ACC112 (cell line): ENCODE data around the gene MEGF6.

Experiments used
- H2AFZ ChIP-seq: fragments of 200-600 bp; sonication (generic); one replicate; pipeline ENCODE4 v1.6.0; 2017; ENCODE audit warnings: antibody characterized with exemption, low read length; ENCODE audit not compliant: unreplicated experiment
- H3K27ac ChIP-seq: fragments of 200-600 bp; sonication (generic); 2 replicates; pipeline ENCODE4 v1.5.1; 2014; ENCODE audit warnings: low read depth, mild to moderate bottlenecking, antibody characterized with exemption, low read length, moderate library complexity
- H3K27me3 ChIP-seq: fragments of 200-600 bp; sonication (generic); 2 replicates; pipeline ENCODE4 v1.6.1; 2014; ENCODE audit warnings: mild to moderate bottlenecking, antibody characterized with exemption, low read length, moderate library complexity, mixed read lengths; ENCODE audit not compliant: insufficient read depth
- H3K36me3 ChIP-seq: fragments of 200-600 bp; sonication (generic); 2 replicates; pipeline ENCODE4 v1.6.1; 2016; ENCODE audit warnings: mild to moderate bottlenecking, antibody characterized with exemption, low read length, moderate library complexity, mixed read lengths; ENCODE audit not compliant: insufficient read depth
- H3K4me1 ChIP-seq: fragments of 200-600 bp; sonication (generic); one replicate; pipeline ENCODE4 v1.6.1; 2016; ENCODE audit warnings: low read length, mixed read lengths; ENCODE audit not compliant: insufficient read depth, unreplicated experiment, control insufficient read depth
- H3K4me3 ChIP-seq: fragments of 200-600 bp; sonication (generic); 2 replicates; pipeline ENCODE4 v1.5.1; 2014; ENCODE audit warnings: mild to moderate bottlenecking, low read depth, low read length
- H3K79me2 ChIP-seq: fragments of 200-600 bp; sonication (generic); one replicate; pipeline ENCODE4 v1.6.0; 2016; ENCODE audit warnings: low read length; ENCODE audit not compliant: control insufficient read depth, unreplicated experiment, insufficient read depth

Gene MEGF6

DNA sequence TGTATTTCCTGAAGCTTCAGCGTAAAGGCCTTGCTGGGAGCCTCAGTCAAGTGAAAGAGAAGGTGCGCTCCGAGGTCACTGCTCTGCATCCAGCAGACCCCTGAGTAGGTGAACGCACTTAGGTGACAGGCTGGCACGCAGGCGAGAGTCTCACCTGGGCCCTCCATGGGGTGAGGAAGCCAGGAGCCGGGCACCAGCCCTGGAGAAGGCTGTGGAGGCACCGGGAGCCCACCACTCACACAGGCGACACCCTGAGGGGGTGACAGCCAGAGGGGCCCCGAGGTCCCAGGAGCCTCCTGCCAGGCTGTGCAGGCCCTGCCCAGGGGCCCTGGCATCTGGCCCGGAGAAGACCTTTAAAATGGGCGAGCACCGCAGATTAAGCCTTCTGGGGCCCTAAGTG, 89.2 kb downstream of the MEGF6 start:
- no peaks in the 10 kb centered on the region for H3K27me3 ChIP-seq
- no peak overlapping the region for H3K4me3 ChIP-seq
- no peaks in the 10 kb centered on the region for H3K36me3 ChIP-seq
- no peak overlapping the region for H2AFZ ChIP-seq
- no peak overlapping the region for H3K27ac ChIP-seq
- no peaks in the 10 kb centered on the region for H3K4me1 ChIP-seq
- no peaks in the 10 kb centered on the region for H3K79me2 ChIP-seq

DNA sequence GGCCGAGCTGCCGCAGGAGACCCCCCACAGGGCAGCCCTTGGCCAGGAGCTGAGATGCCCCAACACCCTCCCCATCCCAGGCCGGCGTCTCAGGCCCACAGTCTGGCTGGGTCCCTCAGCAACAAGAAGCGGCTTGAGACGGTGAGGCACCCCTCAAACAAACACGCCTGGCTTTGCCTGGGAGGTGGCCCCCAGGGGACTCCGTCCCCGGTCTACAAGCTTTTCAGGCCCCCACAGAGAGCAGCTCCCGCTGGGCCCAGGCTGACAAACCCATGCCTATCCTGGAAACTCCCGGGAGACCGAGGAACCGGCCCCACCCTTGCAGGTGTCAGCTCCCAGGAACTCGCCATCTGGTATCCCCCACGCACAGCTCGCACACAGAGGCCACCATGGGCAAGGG, 89.9 kb downstream of the MEGF6 start:
- H3K79me2 ChIP-seq, result no peaks in the 10 kb centered on the region
- H3K36me3 ChIP-seq, result no peaks in the 10 kb centered on the region
- no peak overlapping the region for H3K27ac ChIP-seq
- no peak overlapping the region for H3K4me3 ChIP-seq
- no peaks in the 10 kb centered on the region for H3K27me3 ChIP-seq
- no peak overlapping the region for H2AFZ ChIP-seq
- no peaks in the 10 kb centered on the region for H3K4me1 ChIP-seq

DNA sequence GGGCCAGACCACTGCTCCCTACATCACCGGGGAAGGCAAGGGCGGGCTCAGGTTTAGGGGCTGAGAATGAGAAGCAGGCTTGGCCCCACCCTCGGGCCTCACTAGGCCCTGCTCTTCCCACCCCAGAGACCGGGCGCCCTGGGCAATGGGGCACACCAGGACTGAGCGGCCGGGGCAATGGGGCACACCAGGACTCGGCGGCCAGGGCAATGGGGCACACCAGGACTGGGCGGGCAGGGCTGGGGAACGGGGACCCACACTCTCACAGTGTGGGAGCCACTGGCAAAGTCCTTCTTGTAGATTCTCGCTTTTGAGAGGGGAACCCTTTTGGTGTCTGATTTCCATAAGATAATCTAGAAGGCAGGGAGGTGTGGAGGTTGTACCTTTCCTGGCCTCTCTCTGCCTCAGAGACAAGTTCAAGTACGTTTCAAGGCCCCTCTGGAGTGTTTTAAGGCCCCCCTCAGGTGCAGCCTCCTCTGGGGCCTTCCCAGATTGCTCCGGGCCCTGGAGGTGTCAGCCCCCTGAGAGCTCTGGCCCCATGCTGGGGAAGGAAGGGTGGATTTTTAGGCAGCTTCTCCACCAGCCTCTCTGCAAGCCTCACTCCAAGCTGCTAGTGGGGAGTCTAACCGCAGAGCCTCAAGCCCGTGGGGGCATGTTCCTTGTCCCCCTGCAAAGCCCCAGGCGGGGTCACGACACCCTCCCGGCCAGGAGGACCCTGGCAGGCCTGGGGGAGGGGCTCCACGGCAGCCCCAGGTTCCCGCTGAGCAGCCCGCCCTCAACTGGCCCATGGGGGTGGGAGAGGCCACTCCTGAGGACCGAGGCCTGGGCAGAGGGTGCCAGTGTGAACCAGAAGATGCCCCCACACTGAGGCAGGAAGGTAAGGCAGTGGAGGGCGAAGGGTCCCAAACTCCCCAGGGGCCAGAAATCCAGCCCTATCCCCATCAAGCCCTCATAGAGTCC, 90.6 kb downstream of the MEGF6 start:
- Histone ChIP-seq H2AFZ (no peak overlapping the region), H3K4me3 (no peak overlapping the region), H3K36me3 (no peaks in the 10 kb centered on the region), H3K4me1 (no peaks in the 10 kb centered on the region), H3K79me2 (no peaks in the 10 kb centered on the region), H3K27ac (no peak overlapping the region), H3K27me3 (no peaks in the 10 kb centered on the region)

DNA sequence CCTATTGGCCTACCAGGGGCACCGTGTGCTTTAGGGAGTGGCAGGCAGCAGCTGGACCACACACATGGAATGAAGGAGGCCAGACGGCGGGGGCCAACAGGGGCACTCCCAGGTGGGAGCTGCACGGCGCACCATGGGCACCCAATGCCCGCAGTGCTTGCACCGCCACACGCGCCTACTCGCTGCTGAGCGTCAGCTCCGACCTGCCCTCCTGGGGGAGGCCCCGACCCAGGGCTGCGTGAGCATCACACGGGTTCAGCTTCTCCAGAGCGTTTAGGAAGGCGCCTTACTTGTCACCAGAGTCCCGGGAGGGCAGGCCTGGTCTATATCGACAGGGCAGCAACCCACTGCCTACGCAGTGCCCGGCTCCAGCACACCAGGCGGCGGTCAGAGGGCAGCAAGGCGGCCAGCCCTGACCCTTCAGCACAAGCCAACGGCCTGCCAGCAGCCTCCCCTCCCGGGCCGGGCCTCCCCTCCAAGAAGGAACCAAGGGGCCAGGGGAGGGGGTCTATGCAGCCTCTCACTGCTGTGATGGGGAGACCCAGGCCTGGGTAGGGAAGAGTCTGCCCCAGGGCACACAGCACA, 91.9 kb downstream of the MEGF6 start:
- H3K4me1 ChIP-seq, result no peaks in the 10 kb centered on the region
- H3K4me3 ChIP-seq, result no peak overlapping the region
- no peaks in the 10 kb centered on the region for H3K36me3 ChIP-seq
- no peak overlapping the region for H3K27ac ChIP-seq
- H2AFZ ChIP-seq, result no peak overlapping the region
- H3K79me2 ChIP-seq, result no peaks in the 10 kb centered on the region
- no peaks in the 10 kb centered on the region for H3K27me3 ChIP-seq

DNA sequence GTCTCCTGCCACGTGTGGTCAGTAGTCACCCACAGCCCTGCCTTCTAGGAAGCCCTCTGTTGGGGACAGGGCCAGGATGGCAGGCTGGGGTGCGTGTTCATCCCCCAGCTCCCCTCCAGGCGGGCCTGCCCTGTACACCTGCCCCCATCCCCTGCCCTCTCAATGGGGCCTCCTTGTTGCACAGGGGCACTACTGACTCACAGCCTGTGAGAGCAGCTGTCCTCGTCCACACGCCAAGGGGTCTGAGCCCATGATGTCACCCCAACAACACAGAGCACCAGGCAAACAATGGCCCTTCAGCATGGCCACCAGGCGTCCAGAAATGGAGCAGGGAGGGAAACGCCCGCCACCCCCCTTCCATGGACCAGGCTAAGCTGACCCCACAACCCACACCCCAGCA, 92.6 kb downstream of the MEGF6 start:
- Histone ChIP-seq H3K79me2 (no peaks in the 10 kb centered on the region), H3K4me3 (no peak overlapping the region), H3K27ac (no peak overlapping the region), H2AFZ (no peak overlapping the region), H3K27me3 (no peaks in the 10 kb centered on the region), H3K4me1 (no peaks in the 10 kb centered on the region), H3K36me3 (no peaks in the 10 kb centered on the region)

DNA sequence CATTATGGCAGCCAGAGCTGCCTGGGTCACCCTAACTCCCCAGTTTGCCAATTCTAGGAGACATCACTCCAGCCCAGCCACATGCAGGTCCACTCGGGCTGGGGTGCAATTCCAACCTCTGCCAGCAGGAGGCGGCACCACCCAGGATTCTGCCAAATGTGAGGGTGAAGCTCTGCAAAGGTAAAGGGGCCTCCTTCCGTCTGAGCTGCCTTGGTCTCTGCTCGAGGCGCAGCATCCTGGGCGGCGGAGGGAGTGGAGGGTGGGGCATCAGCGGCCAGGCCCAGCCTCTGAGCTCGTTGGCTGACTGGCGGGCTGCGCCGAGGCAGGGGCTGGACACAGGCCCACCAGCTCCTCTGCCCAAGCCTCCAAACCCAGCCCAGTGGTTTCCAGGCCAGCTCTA, 93.1 kb downstream of the MEGF6 start:
- H3K27ac ChIP-seq, result no peak overlapping the region
- no peaks in the 10 kb centered on the region for H3K36me3 ChIP-seq
- no peaks in the 10 kb centered on the region for H3K79me2 ChIP-seq
- H2AFZ ChIP-seq, result no peak overlapping the region
- no peaks in the 10 kb centered on the region for H3K4me1 ChIP-seq
- H3K27me3 ChIP-seq, result no peaks in the 10 kb centered on the region
- no peak overlapping the region for H3K4me3 ChIP-seq

DNA sequence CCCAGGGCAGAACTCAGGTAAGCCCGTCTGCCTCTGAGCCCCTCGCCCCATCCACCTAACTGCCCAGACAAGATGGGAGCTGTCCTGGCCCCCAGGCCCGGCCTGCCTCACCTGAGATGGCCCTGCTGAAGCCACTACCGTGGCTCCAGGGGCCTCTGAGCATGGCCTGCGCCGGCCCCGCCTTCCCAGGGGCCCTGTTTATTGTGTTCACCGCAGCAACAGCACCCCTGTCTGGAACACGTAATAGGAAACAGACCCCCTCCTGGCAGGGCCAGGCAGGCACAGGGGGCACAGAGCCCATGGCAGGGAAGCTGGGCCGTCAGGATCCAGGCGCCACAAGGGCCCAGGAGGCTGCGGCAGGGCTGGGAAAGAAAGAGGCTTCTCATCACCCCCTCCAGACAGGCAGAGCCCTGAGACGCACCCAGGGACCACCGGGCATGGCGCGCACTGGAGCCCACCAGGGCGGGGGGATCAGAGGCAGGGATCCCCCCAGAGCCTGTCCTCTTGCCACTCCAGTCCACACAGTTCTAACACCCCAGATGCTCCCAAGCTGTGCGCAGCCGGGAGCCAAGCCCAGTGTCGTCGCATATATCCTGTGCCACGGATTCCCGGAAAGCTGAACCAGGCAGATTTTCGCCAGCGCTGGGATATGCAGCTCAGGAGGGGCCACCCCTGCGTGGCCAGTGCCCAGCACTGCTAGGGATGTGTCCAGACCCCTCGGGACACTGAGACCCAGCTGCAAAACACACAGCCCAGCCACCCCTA, 94.2 kb downstream of the MEGF6 start:
- H3K36me3 ChIP-seq, result 0 out of 2 replicates have a peak, but pooled peaks cover 4% of the 10 kb centered on the region
- H2AFZ ChIP-seq, result no peak overlapping the region
- no peaks in the 10 kb centered on the region for H3K27me3 ChIP-seq
- no peaks in the 10 kb centered on the region for H3K4me1 ChIP-seq
- H3K27ac ChIP-seq, result no peak overlapping the region
- no peaks in the 10 kb centered on the region for H3K79me2 ChIP-seq
- no peak overlapping the region for H3K4me3 ChIP-seq

DNA sequence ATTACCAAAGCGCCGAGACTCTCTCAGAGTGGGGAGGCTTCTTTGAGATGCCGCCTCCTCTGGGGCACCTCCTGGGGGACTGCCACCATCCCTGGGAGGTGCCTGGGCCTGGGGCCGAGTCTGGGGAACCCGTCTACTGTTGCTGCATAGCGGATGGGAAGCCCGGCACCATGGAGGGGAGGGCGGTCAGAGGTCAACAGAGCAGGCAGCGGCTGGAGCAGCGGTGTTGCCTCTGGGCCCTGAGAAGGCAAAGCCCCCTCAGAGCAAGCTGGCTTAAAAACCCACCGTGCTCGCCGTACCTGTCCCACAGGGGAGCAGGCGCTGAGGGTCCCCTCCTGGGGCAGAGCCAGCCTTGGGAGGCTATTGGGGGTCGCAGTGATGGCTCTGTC, 94.8 kb downstream of the MEGF6 start:
- Histone ChIP-seq H2AFZ (no peak overlapping the region), H3K36me3 (0 out of 2 replicates have a peak, but pooled peaks cover 4% of the 10 kb centered on the region), H3K79me2 (no peaks in the 10 kb centered on the region), H3K27ac (no peak overlapping the region), H3K27me3 (no peaks in the 10 kb centered on the region), H3K4me3 (no peak overlapping the region), H3K4me1 (no peaks in the 10 kb centered on the region)

DNA sequence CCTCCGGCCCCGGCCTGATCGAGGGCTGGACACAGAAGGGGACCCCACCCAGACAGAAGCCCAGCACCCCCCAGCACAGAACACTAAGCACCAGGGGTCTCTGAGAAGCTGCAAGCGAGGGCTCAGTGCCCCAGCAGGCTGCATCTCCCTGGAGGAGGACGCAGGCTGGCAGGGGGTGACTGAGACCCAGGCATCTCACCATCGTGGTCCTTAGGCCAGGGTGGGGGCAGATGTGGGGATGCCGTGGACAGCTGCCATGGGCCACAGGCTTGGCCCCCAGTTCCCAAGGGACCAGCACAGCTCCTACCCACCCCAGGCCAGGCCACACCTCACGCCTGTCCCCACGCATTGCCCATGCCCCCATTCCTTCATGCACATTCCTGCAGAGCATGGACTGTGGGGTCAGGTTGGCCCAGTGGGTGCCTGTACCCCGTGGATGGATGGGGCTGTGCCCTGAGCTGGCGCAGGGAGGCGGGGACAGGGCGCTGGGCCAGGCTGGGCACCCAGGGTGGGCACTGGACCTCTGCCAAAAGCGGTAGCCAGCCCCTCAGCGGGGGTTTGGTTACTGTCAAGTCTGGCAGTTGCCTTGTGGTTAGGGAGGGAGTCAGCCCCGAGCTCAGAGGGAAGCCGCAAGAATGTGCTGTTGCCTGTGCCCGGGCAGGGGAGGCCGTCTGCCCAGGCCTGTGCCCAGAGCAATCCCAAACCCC, 95.4 kb downstream of the MEGF6 start:
- H3K4me1 ChIP-seq, result no peaks in the 10 kb centered on the region
- H3K79me2 ChIP-seq, result no peaks in the 10 kb centered on the region
- no peak overlapping the region for H2AFZ ChIP-seq
- no peaks in the 10 kb centered on the region for H3K27me3 ChIP-seq
- H3K4me3 ChIP-seq, result no peak overlapping the region
- H3K36me3 ChIP-seq, result 0 out of 2 replicates have a peak, but pooled peaks cover 4% of the 10 kb centered on the region
- H3K27ac ChIP-seq, result no peak overlapping the region

DNA sequence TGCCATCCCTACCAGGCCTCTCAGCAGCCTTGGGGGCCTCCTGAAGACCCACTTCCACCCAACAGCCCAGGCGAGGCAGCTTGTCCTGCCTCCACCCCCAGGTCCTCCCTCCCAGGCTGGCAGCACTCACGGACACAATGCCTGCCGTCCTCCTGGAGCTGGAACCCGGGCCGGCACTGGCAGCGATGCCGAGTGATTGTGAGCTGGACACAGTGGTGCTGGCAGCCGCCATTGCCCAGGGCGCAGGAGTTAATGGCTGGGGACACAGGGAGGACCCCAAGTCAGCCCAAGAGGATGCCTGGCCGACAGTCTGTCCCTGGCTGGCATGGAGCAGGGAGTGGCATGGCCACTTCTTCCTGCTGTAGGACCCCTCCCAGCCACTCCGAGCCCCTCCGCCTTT, 96.0 kb downstream of the MEGF6 start:
- no peak overlapping the region for H3K4me3 ChIP-seq
- H2AFZ ChIP-seq, result no peak overlapping the region
- no peak overlapping the region for H3K27ac ChIP-seq
- H3K27me3 ChIP-seq, result no peaks in the 10 kb centered on the region
- no peaks in the 10 kb centered on the region for H3K79me2 ChIP-seq
- H3K4me1 ChIP-seq, result no peaks in the 10 kb centered on the region
- 0 out of 2 replicates have a peak, but pooled peaks cover 4% of the 10 kb centered on the region for H3K36me3 ChIP-seq
